HepG2 (cell line): ENCODE measurements around the gene RIC3.

Source experiments
- HMGA1 ChIP-seq: sonication (generic); formaldehyde crosslinking; conservative IDR thresholded peaks from 2 replicates; pipeline ENCODE4 v1.4.0; 2020; ENCODE audit warnings: missing genetic modification reagents
- PRMT3 ChIP-seq: sonication (generic); formaldehyde crosslinking; IDR thresholded peaks from 2 replicates; pipeline ENCODE4 v1.8.1; 2022; ENCODE audit warnings: low read depth, mild to moderate bottlenecking, moderate library complexity, missing genetic modification reagents, borderline replicate concordance
- STAT5B ChIP-seq: sonication (generic); formaldehyde crosslinking; IDR thresholded peaks from 2 replicates; pipeline ENCODE4 v1.4.0; 2020; ENCODE audit warnings: missing genetic modification reagents
- ZBTB8A ChIP-seq: sonication (generic); formaldehyde crosslinking; IDR thresholded peaks from 2 replicates; pipeline ENCODE4 v1.4.0; 2020; ENCODE audit warnings: mild to moderate bottlenecking, low read depth, missing genetic modification reagents, borderline replicate concordance
- ZFP41 ChIP-seq: sonication (generic); formaldehyde crosslinking; IDR thresholded peaks from 2 replicates; pipeline ENCODE4 v1.4.0; 2020; ENCODE audit warnings: mild to moderate bottlenecking, missing genetic modification reagents, borderline replicate concordance
- ZNF670 ChIP-seq: sonication (generic); formaldehyde crosslinking; IDR thresholded peaks from 2 replicates; pipeline ENCODE4 v1.8.0; 2022; ENCODE audit warnings: mild to moderate bottlenecking, missing genetic modification reagents, borderline replicate concordance
- TF ChIP-seq, protein P1 (sequence below): sonication (generic); formaldehyde crosslinking; IDR thresholded peaks from 2 replicates; pipeline ENCODE4 v1.5.0; 2020; ENCODE audit warnings: mild to moderate bottlenecking, missing genetic modification reagents, moderate library complexity

GRCh38 chr11:8192896-8193209, 24.0 kb upstream of the RIC3 start:
- TF ChIP-seq HMGA1 (CRISPR knock-in tag) (no peak), STAT5B (CRISPR knock-in tag) (no peak), PRMT3 (CRISPR knock-in tag) (no peak), ZNF670 (CRISPR knock-in tag) (no peak), ZFP41 (CRISPR knock-in tag) (no peak), ZBTB8A (no peak)
- TF ChIP-seq, protein P1, sequence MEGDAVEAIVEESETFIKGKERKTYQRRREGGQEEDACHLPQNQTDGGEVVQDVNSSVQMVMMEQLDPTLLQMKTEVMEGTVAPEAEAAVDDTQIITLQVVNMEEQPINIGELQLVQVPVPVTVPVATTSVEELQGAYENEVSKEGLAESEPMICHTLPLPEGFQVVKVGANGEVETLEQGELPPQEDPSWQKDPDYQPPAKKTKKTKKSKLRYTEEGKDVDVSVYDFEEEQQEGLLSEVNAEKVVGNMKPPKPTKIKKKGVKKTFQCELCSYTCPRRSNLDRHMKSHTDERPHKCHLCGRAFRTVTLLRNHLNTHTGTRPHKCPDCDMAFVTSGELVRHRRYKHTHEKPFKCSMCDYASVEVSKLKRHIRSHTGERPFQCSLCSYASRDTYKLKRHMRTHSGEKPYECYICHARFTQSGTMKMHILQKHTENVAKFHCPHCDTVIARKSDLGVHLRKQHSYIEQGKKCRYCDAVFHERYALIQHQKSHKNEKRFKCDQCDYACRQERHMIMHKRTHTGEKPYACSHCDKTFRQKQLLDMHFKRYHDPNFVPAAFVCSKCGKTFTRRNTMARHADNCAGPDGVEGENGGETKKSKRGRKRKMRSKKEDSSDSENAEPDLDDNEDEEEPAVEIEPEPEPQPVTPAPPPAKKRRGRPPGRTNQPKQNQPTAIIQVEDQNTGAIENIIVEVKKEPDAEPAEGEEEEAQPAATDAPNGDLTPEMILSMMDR = no peak
